ENCODE measurements around the gene BEND3. TPM values are rescaled to one million over a fixed set of nuclear protein-coding genes. Genes with fewer than 3 reads are reported as not detected.
"Not testable (repeated sequence)": the region's sequence is repeated elsewhere in the genome, so short reads cannot be mapped to it uniquely, and the experiment has no call there.

The BEND3 gene
- total RNA-seq, 1 donor from 2014 or later = 3.5 TPM

GRCh38 chr6:107045826-107046675, 69.3 kb downstream of the BEND3 start:
- DNase-seq (ENCODE audit: low read depth, low spot score) = no peak

- DNase-seq (ENCODE audit: low read depth, low spot score) = no peak
These were observed 82.2 kb downstream of the BEND3 start for GRCh38 chr6:107033126-107033525.

- no peak for DNase-seq (ENCODE audit: low read depth, low spot score)
These were observed 83.3 kb downstream of the BEND3 start for GRCh38 chr6:107032051-107032450.

GRCh38 chr6:107030151-107030550, 85.2 kb downstream of the BEND3 start:
- DNase-seq (ENCODE audit: low read depth, low spot score) = no peak

GRCh38 chr6:107026965-107027364, 88.3 kb downstream of the BEND3 start:
- DNase-seq (ENCODE audit: low read depth, low spot score) = no peak

- DNase-seq (ENCODE audit: low read depth, low spot score) = no peak
These were observed 93.7 kb downstream of the BEND3 start for GRCh38 chr6:107021446-107022185.

GRCh38 chr6:107020239-107020638, 95.1 kb downstream of the BEND3 start:
- no peak for DNase-seq (ENCODE audit: low read depth, low spot score)

GRCh38 chr6:107019628-107020027, 95.7 kb downstream of the BEND3 start:
- DNase-seq (ENCODE audit: low read depth, low spot score) = not testable (repeated sequence)

GRCh38 chr6:107019047-107019446, 96.3 kb downstream of the BEND3 start:
- no peak for DNase-seq (ENCODE audit: low read depth, low spot score)

Other genes starting within 250 kb of the BEND3 start
- 0.92 and 2.5 TPM in 2 replicates for gene CD24, start 140.8 kb downstream of the BEND3 start, total RNA-seq
- 10.9 and 12.2 TPM in 2 replicates for gene MTRES1, start 87.3 kb downstream of the BEND3 start, total RNA-seq